SU-DHL-6 (cell line): Measurements from ENCODE around the gene PTRHD1.

ENCODE experiments used
- H2AFZ ChIP-seq: fragments of 200-600 bp; sonication (generic); 2 replicates; pipeline ENCODE4 v1.6.1; 2014; ENCODE audit warnings: low read depth, mild to moderate bottlenecking, moderate library complexity, mixed read lengths, antibody characterized with exemption, low read length; ENCODE audit not compliant: severe bottlenecking
- H3F3A ChIP-seq: fragments of 200-600 bp; shearing (Covaris generic); 2 replicates; pipeline ENCODE4 v1.6.0; 2016; ENCODE audit warnings: antibody characterized with exemption, mild to moderate bottlenecking; ENCODE audit not compliant: insufficient read depth
- H3K27ac ChIP-seq: fragments of 200-600 bp; sonication (generic); 2 replicates; pipeline ENCODE4 v1.5.1; 2016; ENCODE audit warnings: low read depth, mild to moderate bottlenecking, low read length, moderate library complexity, mixed read lengths
- H3K27me3 ChIP-seq: fragments of 200-600 bp; sonication (generic), shearing (Covaris generic); 2 replicates; pipeline ENCODE4 v1.6.0; 2014; ENCODE audit warnings: mild to moderate bottlenecking, low read length
- H3K36me3 ChIP-seq: fragments of 200-600 bp; sonication (generic); 2 replicates; pipeline ENCODE4 v1.6.1; 2014; ENCODE audit warnings: mild to moderate bottlenecking, low read length, mixed read lengths
- H3K4me2 ChIP-seq: fragments of 300-600, 200-600 bp; shearing (Covaris generic), sonication (generic); 2 replicates; pipeline ENCODE4 v1.6.0; 2014; ENCODE audit warnings: low read length, low read depth, mild to moderate bottlenecking; ENCODE audit not compliant: poor library complexity, severe bottlenecking
- H3K4me3 ChIP-seq: fragments of 200-600 bp; sonication (generic); 2 replicates; pipeline ENCODE4 v1.5.1; 2014; ENCODE audit warnings: antibody characterized with exemption, low read length, mild to moderate bottlenecking, mixed read lengths; ENCODE audit not compliant: insufficient read depth, poor library complexity, severe bottlenecking
- H3K79me2 ChIP-seq: fragments of 200-600 bp; sonication (generic); 2 replicates; pipeline ENCODE4 v1.6.1; 2014; ENCODE audit warnings: mild to moderate bottlenecking, low read length, moderate library complexity; ENCODE audit not compliant: insufficient read depth
- H3K9ac ChIP-seq: fragments of 200-600 bp; sonication (generic); 2 replicates; pipeline ENCODE4 v1.7.0; 2014; ENCODE audit warnings: mild to moderate bottlenecking, low read length
- H3K9me2 ChIP-seq: fragments of 200-600 bp; sonication (generic); replicated peaks from 2 replicates; pipeline ENCODE4 v1.6.1; 2014; ENCODE audit warnings: low read length; ENCODE audit not compliant: insufficient read depth
- H3K9me3 ChIP-seq: fragments of 200-600 bp; sonication (generic); 2 replicates; pipeline ENCODE4 v1.6.1; 2014; ENCODE audit warnings: low read length, mixed read lengths; ENCODE audit not compliant: insufficient read depth
- H4K20me1 ChIP-seq: fragments of 200-600 bp; sonication (generic); 2 replicates; pipeline ENCODE4 v1.6.1; 2014; ENCODE audit warnings: low read depth, mild to moderate bottlenecking, antibody characterized with exemption, low read length, moderate library complexity, mixed read lengths
- CTCF ChIP-seq: fragments of 200-600 bp; sonication (generic); IDR thresholded peaks from one replicate; pipeline ENCODE4 v1.5.1; 2017; ENCODE audit warnings: antibody characterized with exemption, mild to moderate bottlenecking, low read length, moderate library complexity; ENCODE audit not compliant: insufficient read depth, poor library complexity, severe bottlenecking
- EZH2phosphoT487 ChIP-seq: fragments of 200-600 bp; sonication (generic), shearing (Covaris generic); conservative IDR thresholded peaks from 2 replicates; pipeline ENCODE4 v1.6.1; 2018; ENCODE audit warnings: mild to moderate bottlenecking, antibody characterized with exemption, low read length, moderate library complexity, mixed read lengths

Gene PTRHD1

GRCh38 chr2:24816404-24816803, 23.2 kb upstream of the PTRHD1 start:
- H3K9ac ChIP-seq, result no peak overlapping the region
- no peak overlapping the region for H2AFZ ChIP-seq
- TF ChIP-seq CTCF (no peak), EZH2phosphoT487 (no peak)
- no peak overlapping the region for H3K27ac ChIP-seq
- no peaks in the 10 kb centered on the region for H3K9me3 ChIP-seq
- no peak overlapping the region for H3K4me3 ChIP-seq
- H3K36me3 ChIP-seq, result peaks cover 21% of the 10 kb centered on the region; the same call in 1 of the 2 replicates
- peaks cover 31% of the 10 kb centered on the region for H3K79me2 ChIP-seq
- no peak overlapping the region for H3K4me2 ChIP-seq
- H4K20me1 ChIP-seq, result no peaks in the 10 kb centered on the region; the same call in 1 of the 2 replicates
- H3K9me2 ChIP-seq, result no peaks in the 10 kb centered on the region
- H3F3A ChIP-seq, result peaks cover 17% of the 10 kb centered on the region
- H3K27me3 ChIP-seq, result no peaks in the 10 kb centered on the region

DNA sequence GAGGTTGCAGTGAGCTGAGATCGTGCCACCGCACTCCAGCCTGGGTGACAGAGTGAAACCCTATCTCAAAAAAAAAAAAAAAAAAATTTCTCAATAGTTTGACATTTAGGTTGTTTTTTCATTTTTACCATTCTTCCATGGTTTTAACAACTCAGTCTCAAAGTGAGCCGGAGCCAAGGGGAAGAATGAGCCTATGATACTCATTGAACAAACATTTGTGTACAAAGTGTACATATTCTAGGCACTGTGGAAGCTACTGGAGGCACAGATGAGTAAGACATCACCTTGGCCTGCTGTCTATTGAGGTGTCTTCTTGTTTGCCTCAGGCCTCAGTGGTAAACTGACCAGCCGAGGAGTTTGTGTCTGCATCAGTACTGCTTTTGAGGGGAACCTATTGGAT, 22.0 kb upstream of the PTRHD1 start:
- no peaks in the 10 kb centered on the region for H3K9me3 ChIP-seq
- no peak overlapping the region for H3K4me2 ChIP-seq
- TF ChIP-seq EZH2phosphoT487 (no peak), CTCF (no peak)
- no peaks in the 10 kb centered on the region for H3K27me3 ChIP-seq
- no peaks in the 10 kb centered on the region for H3K9me2 ChIP-seq
- H3F3A ChIP-seq, result peaks cover 18% of the 10 kb centered on the region
- H2AFZ ChIP-seq, result no peak overlapping the region
- peaks cover 41% of the 10 kb centered on the region for H3K79me2 ChIP-seq
- no peaks in the 10 kb centered on the region for H4K20me1 ChIP-seq
- no peak overlapping the region for H3K4me3 ChIP-seq
- no peak overlapping the region for H3K27ac ChIP-seq
- no peak overlapping the region for H3K9ac ChIP-seq
- peaks cover 21% of the 10 kb centered on the region; the same call in 1 of the 2 replicates for H3K36me3 ChIP-seq

- Histone ChIP-seq H3K9ac (no peak overlapping the region), H3K27ac (no peak overlapping the region), H3K79me2 (peaks cover 48% of the 10 kb centered on the region), H3K9me3 (no peaks in the 10 kb centered on the region), H3K4me2 (no peak overlapping the region), H3F3A (peaks cover 23% of the 10 kb centered on the region), H2AFZ (no peak overlapping the region), H3K27me3 (no peaks in the 10 kb centered on the region), H3K36me3 (peaks cover 22% of the 10 kb centered on the region; the same call in 1 of the 2 replicates), H3K4me3 (no peak overlapping the region), H3K9me2 (no peaks in the 10 kb centered on the region), H4K20me1 (peaks cover 2% of the 10 kb centered on the region; the same call in 1 of the 2 replicates)
- no peak for TF ChIP-seq CTCF
- TF ChIP-seq EZH2phosphoT487, result no peak
Observed at GRCh38 chr2:24814516-24814915, 21.3 kb upstream of the PTRHD1 start.
